ENCODE data around the gene CCDC8.
A peak's percentile ranks its signal among the peaks of the same experiment; 100 is the strongest.
"Not testable (repeated sequence)": the region's sequence is repeated elsewhere in the genome, so short reads cannot be mapped to it uniquely, and the experiment has no call there.

CCDC8 gene

DNA sequence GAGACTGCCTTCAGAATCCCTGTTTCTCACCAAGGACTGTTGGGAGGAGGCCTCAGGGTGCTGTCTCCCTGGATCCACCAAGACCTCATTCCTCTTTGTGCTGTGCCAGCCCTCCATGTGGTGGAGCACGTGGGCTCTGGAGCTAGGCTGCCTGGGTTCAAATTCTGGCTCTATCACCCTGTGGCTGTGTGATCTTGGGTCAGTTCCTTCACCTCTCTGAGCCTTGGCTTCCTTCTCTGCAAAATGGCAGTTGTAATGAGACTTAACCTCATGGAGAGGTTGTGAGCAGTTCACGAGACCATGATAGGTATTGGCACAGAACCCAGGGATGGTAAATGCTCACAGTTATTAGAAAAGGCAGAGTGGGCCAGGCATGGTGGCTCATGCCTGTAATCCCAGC, 9.0 kb upstream of the CCDC8 start:
- peaks cover 0 to 16% (median 5%) of the 10 kb centered on the region in 4 donors for H3K4me1 ChIP-seq
- no peaks in the 10 kb centered on the region for H3K27me3 ChIP-seq
- H3K36me3 ChIP-seq: no peaks in the 10 kb centered on the region
- TF ChIP-seq, protein P1, sequence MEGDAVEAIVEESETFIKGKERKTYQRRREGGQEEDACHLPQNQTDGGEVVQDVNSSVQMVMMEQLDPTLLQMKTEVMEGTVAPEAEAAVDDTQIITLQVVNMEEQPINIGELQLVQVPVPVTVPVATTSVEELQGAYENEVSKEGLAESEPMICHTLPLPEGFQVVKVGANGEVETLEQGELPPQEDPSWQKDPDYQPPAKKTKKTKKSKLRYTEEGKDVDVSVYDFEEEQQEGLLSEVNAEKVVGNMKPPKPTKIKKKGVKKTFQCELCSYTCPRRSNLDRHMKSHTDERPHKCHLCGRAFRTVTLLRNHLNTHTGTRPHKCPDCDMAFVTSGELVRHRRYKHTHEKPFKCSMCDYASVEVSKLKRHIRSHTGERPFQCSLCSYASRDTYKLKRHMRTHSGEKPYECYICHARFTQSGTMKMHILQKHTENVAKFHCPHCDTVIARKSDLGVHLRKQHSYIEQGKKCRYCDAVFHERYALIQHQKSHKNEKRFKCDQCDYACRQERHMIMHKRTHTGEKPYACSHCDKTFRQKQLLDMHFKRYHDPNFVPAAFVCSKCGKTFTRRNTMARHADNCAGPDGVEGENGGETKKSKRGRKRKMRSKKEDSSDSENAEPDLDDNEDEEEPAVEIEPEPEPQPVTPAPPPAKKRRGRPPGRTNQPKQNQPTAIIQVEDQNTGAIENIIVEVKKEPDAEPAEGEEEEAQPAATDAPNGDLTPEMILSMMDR (IDR thresholded peaks at IDR 0.05): no peak
- no peak overlapping the region for H3K27ac ChIP-seq
- intact Hi-C loops (cut with DNase I; ENCODE audit: low total_unique reads): no loop called here
- H3K9me3 ChIP-seq: no peaks in the 10 kb centered on the region
- no peak overlapping the region for H3K4me3 ChIP-seq
- no peak for DNase-seq

DNA sequence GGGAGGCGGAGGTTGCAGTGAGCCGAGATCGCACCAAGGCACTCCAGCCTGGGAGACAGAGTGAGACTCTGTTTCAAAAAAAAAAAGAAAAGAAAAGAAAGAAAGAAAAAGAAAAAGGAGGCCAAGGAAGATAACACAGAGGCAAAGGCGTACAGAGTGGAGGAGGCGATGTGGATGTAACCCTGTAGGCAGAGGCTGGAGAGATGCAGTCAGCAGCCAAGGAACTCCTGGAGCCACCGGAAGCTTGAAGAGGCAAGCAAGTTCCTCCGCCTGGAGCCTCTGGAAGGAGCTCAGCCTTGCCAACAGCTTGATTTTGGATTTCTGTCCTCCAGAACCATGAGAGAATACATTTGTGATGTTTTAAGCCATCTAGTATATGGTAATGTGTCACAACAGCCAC, 6.7 kb upstream of the CCDC8 start:
- intact Hi-C loops (cut with DNase I; ENCODE audit: low total_unique reads): no loop called here
- H3K36me3 ChIP-seq: no peaks in the 10 kb centered on the region
- H3K27me3 ChIP-seq: no peaks in the 10 kb centered on the region
- no peak for DNase-seq
- H3K4me1 ChIP-seq: peaks cover 0 to 15% (median 7%) of the 10 kb centered on the region in 4 donors
- H3K27ac ChIP-seq: peak overlapping the region; percentile 26 to 32
- no peak overlapping the region for H3K4me3 ChIP-seq
- no peaks in the 10 kb centered on the region for H3K9me3 ChIP-seq
- TF ChIP-seq, protein P1 (IDR thresholded peaks at IDR 0.05): no peak

DNA sequence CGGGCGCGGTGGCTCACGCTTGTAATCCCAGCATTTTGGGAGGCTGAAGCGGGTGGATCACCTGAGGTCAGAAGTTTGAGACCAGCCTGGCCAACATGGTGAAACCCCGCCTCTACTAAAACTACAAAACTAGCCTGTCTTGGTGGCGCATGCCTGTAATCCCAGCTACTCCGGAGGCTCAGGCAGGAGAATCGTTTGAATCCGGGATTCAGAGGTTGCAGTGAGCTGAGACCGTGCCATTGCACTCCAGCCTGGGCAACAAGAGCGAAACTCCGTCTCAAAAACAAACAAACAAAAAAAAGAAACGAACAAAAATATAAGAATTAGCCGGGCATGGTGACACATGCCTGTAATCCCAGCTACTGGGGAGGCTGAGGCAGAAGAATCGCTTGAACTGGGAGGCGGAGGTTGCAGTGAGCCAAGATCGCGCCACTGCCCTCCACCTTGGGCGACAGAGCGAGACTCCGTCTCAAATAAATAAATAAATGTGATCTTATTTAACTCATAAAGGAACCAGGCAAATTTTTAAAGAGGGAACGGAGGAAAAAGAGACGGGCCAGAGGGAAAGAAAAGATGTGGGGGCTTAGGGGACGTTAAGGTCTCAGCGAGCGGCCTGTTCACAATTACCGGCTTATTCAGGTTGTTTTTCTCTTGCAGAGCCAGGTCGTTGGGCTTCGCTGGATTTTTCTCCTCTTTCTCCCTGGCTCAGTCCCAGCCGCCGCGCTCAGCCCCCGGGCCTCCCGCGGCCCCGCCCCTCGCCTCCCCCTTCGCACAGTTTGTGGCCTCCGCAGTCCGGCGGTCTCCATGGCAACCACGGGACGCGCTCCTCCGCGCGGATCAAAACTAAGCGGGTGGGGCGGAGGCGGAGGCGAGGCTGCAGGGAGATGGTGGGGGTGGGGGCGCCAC, 2.7 kb upstream of the CCDC8 start:
- H3K9me3 ChIP-seq; H3K36me3 ChIP-seq; intact Hi-C loops (cut with DNase I; ENCODE audit: low total_unique reads); H3K27me3 ChIP-seq: not testable (repeated sequence)
- Histone ChIP-seq H3K4me1 (peaks cover 0 to 43% (median 25%) of the 10 kb centered on the region in 4 donors), H3K27ac (peak overlapping the region; percentile 63 to 71), H3K4me3 (peak overlapping the region; percentile 37 to 48)
- DNase-seq: peak; percentile 80 to 92

DNA sequence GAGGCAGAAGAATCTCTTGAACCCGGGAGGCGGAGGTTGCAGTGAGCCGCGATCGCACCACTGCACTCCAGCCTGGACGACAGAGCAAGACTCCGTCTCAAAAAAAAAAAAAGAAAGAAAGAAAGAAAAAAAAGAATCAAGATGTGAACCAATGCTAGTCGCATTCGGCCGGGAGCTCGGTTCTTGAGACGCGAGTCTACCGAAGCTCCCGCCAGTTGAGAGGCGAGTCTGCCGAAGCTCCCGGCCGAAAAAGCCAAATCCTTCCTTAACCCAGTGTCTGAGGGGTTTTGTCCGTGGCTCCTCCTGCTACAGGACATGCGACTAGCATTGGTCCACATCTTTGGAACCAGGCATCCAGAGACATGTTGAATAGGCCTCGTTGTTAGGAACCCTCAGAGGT, 1.5 kb upstream of the CCDC8 start:
- not testable (repeated sequence) for H3K27me3 ChIP-seq, H3K27ac ChIP-seq, H3K9me3 ChIP-seq

DNA sequence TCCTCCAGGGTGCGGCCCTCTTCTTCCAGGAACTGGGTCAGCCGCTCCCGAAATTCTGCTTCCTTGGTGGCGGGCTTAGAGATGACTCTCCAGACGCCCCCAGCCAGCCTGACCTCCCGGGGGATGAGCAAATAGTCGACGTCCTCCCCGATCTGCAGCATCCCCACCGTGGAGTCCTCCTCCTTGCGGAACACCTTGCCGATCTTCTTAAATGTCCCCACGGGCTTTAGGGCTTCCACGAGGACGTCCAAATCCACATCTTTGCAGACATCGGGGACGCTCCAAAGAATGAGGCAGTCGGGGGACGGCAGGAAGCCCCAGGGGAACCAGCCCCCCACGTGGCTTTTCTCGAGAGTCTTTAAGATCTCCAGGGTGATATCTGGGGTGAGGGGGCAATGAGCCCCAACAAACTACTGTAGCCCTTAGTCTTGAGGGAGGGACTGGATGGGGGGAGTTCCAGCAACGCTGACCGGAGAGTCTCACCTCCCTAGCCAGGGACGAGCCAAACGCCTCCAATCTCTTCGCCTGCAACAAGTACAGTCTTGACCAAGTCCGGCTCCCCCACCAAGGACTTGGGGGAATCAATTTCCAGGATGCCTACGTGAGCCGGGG, 608 bp downstream of the CCDC8 start:
- intact Hi-C loops (cut with DNase I; ENCODE audit: low total_unique reads): no loop called here
- Histone ChIP-seq H3K27me3 (no peaks in the 10 kb centered on the region), H3K4me1 (peaks cover 4 to 76% (median 49%) of the 10 kb centered on the region in 4 donors), H3K9me3 (no peaks in the 10 kb centered on the region), H3K36me3 (no peaks in the 10 kb centered on the region), H3K27ac (peak overlapping the region; percentile 81 to 85), H3K4me3 (peak overlapping the region; percentile 58 to 71)
- DNase-seq: no peak
- TF ChIP-seq, protein P1 (IDR thresholded peaks at IDR 0.05): no peak

More for the DNA sequence above, 1.5 kb upstream of the CCDC8 start:
- DNase-seq; intact Hi-C loops (cut with DNase I; ENCODE audit: low total_unique reads); H3K4me3 ChIP-seq; H3K36me3 ChIP-seq: not testable (repeated sequence)
- peaks cover 0 to 55% (median 35%) of the 10 kb centered on the region in 4 donors for H3K4me1 ChIP-seq

DNA sequence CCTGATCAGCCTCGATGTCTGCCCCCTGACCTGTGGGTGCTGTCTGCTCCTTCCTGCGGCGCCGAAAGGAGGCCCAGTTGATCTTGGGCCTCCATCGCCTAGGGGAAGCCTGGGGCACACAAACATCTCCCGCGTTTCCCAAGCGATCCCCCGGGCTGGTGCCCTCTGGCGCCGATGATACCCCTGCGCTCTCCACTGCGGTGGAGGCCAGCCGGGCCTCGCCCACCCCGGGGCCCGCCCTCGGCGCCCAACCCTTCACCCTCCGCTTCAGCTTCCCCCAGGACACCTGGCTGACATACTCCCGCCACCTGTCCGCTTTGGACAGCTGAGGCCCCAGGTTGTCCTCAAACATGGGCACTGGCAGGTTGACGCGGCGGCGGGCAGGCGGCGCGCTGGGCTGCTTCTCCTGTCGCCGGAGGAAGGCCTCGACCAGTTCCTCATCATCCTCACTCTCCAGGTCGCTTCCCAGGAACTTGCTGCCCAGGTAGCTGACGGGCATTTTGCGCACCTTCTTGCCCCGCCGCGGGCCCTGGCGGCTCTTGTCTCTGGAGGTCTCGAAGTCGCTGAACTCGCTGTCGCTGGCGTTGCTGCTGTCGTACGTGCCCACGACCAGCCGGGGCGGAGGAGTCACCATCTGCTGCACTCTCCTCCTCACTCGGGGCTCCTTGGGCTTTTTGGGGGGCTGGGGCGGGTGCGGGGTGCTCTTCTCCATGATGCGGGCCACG, 1.3 kb downstream of the CCDC8 start:
- Histone ChIP-seq H3K4me3 (peak overlapping the region; percentile 58 to 71), H3K27ac (peak overlapping the region; percentile 81 to 85), H3K27me3 (no peaks in the 10 kb centered on the region), H3K36me3 (no peaks in the 10 kb centered on the region), H3K4me1 (peaks cover 4 to 81% (median 53%) of the 10 kb centered on the region in 4 donors), H3K9me3 (no peaks in the 10 kb centered on the region)
- TF ChIP-seq, protein P1 (IDR thresholded peaks at IDR 0.05): no peak
- DNase-seq: no peak
- intact Hi-C loops (cut with DNase I; ENCODE audit: low total_unique reads): no loop called here
